Superior temporal gyrus (tissue), 1 donor: ENCODE data around the gene CEP41.
"Not testable (repeated sequence)": the region's sequence is repeated elsewhere in the genome, so short reads cannot be mapped to it uniquely, and the experiment has no call there.

Source experiments
- DNase-seq: peaks from one replicate; pipeline ENCODE4 v3.0.0-alpha.2; 2016; ENCODE audit errors: extremely low spot score

CEP41 gene

DNA sequence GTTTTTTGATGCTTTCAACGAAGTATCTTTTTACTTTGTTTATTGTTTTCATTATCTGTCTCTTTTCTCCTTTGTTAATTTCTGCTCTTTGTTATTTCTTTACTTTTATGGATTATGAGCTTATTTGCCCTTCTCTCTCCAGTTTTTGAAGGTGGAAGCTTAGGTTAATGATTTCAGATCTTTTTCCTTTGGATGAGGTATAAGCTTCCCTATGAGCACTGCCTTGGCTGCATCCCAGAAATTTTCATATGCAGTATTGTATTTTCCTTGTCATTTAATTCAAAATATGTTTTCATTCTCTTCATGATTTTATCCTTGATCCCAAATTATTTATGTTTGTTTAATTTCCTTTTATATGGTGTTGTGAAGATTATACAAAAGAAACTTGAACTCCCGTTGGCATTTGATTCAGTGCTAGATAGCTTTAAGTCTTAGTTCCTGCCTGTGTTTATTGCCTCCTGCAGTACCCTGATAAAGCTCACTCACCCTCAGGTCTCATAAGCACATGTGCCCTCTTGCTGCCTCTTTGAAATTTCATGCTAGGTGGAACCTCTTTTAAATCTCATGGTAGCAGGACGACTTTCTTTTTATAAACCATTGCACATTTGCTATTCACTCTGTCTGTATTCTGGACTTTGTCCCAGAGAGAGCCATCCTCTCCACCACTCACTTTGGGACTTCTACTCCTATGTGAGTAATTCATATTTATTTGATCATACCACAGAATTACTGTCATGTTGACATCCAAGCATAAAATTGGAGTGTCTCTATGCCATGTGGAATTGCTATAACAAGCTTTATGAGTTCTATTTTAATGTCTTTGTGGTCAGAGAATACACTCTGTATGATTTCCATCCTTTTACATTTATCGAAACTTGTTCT lies 23.0 kb upstream of the CEP41 start:
- no peak for DNase-seq

GRCh38 chr7:130461272-130461671 lies 20.5 kb upstream of the CEP41 start:
- no peak for DNase-seq

DNA sequence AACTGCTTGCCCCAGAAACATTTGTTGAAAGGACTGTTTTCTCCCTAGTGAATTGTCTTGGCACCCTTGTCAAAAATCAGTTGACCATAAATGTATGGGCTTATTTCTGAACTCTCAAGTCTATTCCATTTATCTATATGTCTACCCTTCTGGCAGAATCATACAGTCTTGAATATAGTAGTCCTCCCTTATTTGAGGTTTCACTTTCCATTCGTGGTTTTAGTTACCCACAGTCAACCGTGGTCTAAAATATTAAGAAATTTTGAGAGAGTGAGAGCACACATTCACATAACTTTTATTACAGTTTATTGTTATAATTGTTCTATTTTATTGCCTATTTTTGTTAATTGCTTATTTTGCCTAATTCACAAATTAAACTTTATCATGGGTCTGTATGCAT lies 17.4 kb upstream of the CEP41 start:
- no peak for DNase-seq

GRCh38 chr7:130454959-130455358 lies 14.1 kb upstream of the CEP41 start:
- no peak for DNase-seq

DNA sequence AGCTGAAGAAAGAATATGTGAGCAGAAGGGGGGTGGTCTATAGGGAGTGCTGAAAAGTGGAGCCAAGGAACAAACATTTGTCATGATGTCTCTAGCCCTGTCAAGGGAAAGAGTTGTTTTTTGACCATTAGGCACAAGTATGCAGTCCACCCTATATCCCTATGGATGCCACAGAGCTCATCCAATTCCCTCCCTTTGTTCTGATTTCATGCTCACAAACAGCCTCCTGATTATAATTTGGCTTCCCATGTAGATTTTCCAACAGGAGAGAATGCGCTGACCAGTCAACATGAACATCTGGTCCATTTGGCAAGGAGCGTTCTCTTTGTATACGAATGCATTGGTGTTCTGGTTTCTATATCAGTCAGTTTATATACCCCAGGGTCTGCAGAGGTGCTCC lies 12.1 kb upstream of the CEP41 start:
- DNase-seq: no peak

- DNase-seq: not testable (repeated sequence)
These were observed 10.5 kb upstream of the CEP41 start for GRCh38 chr7:130451344-130451743.

- no peak for DNase-seq
These were observed 5.4 kb upstream of the CEP41 start for GRCh38 chr7:130446259-130446658.

DNA sequence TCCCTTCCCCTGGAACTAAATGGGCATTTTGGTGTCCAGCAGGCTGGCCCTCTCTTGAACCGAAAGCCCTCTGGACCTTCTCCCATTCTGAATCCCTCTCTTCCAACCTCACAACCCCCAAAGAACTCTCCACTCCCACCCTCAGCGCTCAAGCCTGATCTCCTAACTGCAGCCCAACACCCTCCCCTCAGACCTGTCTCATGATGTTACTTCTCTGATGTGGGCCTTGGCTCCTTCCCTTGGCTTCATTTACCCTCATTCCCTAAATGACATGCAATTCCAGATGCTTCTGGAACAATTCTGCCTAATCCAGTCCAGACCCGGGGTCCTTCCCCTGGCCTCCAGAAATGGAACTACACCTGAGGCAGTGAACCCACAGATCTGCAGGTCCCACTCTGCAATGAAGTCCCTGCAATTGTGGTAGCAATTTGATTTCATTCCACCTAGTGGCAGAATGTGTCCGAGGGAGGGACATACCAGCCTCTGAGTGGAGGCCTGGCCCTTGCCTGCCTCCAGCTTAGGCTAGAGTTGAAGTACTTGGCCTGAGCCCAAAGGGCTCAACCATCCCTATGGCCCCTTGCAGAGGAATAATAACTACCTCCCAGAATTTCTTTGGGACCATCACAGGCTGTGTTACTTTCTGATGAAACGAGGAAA lies 4.1 kb upstream of the CEP41 start:
- no peak for DNase-seq

DNA sequence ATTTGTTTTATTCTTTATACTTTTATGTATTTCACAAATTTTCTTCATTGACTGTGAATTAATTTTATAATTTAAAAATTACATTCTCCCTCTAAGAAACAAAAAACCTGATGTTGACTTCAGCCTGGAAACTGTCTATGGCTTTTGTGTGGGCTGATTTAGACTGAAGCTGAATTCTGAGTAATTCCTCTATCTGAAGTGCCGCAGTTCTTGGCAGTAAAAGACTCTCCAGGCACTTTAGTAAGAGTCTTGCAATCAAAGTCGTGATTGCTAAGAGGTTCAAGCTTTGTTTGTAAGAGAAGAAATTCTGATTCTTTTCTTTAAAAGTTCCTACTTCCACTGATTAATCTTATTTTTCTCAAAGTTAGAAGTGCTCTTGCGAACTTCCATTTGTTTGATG lies 3.4 kb upstream of the CEP41 start:
- DNase-seq: peak; percentile 49

DNA sequence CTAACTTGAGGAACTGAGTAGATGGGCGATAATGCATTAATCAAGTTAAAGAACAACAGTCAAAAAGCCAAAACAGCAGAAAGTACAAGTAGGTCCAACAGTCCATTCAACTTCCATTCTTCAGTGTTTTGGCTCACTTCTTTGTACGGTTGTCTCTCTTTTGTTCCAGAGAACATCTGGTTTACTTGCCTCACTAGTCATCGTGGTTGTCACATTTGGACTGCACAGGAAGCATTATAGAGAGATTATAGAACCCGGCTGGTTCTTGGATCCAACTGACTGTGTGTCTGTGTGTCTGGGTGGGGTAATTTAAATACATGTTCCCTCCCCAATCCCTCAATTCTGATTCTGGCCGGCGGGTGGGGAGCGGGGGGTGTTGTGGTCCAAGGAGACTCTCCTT lies 1.8 kb upstream of the CEP41 start:
- no peak for DNase-seq

DNA sequence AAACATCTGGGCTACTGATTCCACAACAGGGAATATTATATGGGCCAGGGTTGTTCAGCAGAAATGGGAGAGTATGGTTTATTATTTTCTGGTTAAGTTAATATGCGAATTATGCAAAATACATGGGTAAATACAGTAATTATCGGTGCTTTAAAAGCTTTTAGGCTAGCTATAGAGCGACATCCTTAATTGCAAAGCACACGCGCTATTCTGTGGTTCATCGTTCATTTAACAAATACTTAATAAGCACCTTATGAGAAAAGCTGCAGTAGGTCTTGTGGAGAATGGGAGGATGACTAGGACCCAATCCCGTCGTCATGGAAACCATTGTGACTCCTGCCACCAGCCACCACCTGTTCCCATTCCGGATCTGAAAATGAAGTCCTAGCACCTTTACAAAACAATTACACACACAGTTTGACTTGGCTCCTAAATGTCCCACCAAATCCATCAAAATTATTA lies 623 bp upstream of the CEP41 start:
- no peak for DNase-seq

DNA sequence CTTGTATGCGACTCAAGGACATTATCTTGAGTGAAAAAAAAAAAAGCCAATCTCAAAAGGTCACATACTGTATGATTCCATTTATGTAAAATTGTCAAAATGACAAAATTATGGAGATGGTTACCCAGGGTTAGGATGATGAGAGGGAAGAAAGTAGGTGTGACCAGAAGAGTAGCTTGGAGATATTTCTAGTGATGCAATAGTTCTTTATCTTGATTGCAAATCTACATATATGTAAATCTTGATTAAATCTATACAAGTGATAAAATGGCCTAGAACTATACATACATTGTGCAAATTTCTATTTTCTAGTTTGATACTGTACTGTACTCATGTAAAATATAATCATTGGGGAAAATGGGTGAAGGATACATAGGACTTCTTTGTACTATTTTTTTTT lies 4.6 kb downstream of the CEP41 start:
- no peak for DNase-seq

- DNase-seq: no peak
These were observed 5.4 kb downstream of the CEP41 start for GRCh38 chr7:130435311-130435854.

DNA sequence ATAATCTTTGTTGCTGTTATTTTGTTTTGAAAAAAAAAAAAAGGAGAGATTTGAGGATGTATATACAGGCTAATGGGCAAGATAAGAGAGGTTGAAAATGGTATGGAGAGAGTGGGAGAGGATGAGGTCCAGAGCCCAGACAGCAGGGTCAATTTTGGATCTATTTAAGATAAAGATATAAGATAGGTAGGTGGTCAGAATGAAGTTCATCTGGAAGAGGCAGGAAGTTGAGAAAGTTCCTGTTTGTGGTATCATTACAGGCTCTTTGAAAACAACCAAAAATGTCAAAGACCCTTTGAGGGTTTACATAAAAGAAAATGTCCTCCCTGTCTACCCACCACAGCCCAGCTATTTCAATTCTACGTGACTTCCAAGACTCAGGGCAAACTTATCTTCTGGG lies 7.5 kb downstream of the CEP41 start:
- DNase-seq: no peak

DNA sequence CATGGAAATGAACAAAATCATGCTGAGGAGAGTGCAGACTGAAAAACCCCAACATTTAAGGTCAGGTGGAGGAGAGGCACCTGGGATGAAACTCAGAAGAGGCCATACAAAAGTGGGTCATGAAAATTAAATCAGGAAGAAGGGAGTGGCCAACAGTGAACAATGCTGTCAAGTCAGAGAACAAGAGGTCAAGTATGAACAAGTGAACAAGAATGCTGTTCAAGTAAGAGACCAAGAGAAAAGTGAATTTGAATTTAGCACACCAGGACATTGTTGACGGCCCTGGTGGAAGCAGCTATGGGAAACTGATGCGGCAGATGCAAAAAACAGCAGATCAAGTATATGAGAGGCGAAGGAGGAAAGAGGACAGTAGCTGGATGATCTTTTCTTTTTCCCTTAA lies 7.9 kb downstream of the CEP41 start:
- DNase-seq: no peak

DNA sequence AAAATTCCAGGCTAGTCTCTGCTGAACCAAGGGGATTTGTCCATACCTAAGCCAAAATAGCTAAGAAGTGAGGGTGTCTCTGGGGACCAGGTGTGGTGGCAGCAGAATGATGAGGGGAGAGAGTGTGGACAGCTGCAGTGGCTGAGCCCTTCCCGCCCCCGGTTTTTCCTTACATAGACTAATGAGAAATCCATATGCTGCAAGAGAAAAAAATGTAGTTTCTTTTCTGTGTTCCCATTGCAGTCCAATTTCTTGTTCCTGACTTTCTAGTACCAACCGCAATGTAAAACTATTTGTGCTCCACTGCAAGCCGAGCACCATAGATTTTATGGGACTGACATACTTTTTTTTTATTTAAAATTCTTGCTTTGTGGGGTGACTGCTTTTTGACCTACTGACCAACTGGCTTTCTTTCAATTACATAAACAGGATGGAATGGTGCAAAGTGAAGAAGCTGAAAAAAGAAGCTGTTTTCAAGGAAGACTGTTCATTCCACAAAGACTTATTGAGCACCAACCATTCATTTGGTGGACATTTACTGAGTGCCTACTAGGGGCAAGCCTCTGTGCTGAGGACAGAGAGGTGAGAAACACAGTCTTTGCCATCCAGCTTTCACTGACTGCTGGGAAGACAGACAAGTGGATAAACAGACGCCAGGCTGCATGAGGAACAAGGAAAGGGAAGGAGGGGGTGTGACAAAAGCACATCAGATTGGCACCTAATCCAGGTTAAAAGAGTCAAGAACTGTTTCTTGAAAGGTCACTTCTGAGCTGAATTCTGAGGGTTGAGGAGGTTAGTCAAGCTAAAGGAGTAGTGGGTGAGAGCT lies 9.8 kb downstream of the CEP41 start:
- peak; percentile 36 for DNase-seq

DNA sequence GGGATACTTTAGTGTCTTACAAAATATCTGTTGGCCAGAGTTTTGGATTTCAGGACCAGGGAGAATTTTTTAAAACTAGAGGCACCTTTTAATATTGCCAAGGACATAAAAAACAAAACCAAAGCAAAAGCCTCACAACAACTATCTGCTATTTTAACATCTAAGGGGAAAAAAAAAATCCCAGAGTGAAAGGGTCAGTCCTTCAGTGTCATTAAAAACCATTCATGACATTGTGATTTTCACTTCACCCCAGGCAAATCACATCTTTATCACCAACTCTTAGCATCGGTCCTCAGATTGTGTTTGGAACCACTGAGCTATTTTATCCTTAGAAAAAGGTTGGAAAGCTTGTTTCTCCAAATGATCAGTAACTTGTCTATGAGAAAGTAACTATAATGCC lies 10.7 kb downstream of the CEP41 start:
- no peak for DNase-seq

GRCh38 chr7:130429019-130429418 lies 11.8 kb downstream of the CEP41 start:
- no peak for DNase-seq

GRCh38 chr7:130426564-130426963 lies 14.3 kb downstream of the CEP41 start:
- DNase-seq: no peak

DNA sequence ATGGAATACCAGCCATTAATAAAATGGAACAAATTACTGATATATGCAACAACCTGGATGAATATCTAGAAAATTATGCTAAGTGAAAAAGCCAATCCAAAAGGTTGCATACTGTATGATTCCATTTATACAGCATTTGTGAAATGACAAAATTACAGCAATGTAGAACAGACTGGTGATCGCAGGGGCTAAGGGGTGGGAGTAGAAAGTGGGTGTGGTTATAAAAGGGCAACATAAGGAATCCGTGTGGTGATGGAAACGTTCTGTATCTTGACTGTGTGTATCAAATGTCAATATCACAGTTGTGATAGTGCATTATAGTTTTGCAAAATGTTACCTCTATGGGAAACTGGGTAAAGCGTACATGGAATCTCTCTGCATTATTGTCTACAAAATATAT lies 15.0 kb downstream of the CEP41 start:
- no peak for DNase-seq

DNA sequence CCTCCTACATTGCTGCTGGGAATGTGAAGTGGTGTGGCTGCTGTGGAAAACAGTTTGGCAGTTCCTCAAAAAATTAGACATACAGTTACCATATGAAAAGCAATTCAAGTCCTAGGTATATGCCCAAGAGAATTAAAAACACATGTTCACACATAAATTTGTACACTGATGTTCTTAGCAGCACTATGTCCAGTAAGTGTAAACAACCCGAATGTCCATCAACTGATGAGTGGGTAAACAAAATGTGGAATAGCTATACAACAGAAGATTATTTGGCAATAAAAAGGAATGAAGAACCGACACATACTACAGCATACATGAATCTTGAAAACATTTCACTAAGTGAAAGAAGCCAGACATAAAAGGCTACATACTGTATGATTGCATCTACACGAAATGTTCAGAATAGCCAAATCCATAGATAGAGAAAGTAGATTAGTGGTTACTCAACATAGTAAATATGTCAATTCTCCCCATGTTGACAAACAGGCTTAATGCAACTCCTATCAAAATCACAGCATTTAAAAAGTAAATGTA lies 17.2 kb downstream of the CEP41 start:
- DNase-seq: no peak

DNA sequence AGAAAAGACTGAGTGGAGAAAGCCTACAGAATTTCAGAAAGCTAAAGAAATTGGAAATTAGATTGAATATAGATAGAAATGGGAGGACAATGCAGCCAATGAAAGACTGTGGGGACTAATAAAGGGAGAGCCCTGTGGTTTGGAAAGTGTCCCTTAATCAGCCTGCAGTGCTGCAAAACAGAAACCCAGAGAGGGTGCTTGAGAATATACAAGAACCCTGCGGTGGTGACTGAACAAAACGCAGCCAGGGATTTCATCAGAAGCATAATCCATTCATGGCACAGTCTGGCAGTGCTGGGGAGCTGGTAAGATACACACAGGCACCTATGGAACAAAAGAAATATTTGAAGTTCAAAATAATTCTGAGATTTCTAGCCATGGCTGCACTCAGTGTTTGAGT lies 19.1 kb downstream of the CEP41 start:
- DNase-seq: peak; percentile 78
